ENCODE data around the gene PLEKHA1.

PLEKHA1 gene

GRCh38 chr10:122347170-122347841 lies 27.2 kb upstream of the PLEKHA1 start:
- FAIRE-seq, result no peak

- no peak for FAIRE-seq
These were observed 26.0 kb upstream of the PLEKHA1 start for GRCh38 chr10:122348512-122348911.

GRCh38 chr10:122348935-122349361 lies 25.6 kb upstream of the PLEKHA1 start:
- FAIRE-seq, result no peak

DNA sequence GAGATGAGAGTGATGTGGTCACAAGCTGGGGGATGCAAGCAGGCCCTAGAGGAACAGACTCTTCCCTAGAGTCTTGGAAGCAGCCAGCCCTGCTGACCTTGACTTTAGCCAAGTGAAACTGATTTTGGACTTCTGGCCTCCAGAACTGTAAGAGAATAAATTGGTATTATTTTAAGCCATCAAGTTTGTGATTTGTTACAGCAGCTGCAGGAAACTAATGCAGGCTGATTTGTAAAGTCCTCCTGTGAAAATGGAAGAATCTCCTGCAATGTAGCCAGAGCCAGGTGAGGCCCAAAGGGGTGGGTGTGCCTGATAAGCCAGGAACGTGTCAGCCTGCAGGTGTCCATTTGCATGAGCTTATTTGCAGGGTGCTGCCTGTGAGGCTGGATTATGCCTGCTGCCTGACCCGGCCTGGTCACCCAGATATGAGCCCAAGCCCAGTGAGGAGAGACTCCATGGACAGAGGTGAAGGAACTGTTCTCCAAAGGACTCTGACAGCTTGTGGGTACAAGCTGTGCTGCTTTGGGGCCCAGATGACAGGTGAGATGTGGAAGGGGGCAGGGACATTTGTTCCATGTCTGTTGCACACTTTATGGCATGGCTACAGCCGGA lies 24.6 kb upstream of the PLEKHA1 start:
- no peak for FAIRE-seq

DNA sequence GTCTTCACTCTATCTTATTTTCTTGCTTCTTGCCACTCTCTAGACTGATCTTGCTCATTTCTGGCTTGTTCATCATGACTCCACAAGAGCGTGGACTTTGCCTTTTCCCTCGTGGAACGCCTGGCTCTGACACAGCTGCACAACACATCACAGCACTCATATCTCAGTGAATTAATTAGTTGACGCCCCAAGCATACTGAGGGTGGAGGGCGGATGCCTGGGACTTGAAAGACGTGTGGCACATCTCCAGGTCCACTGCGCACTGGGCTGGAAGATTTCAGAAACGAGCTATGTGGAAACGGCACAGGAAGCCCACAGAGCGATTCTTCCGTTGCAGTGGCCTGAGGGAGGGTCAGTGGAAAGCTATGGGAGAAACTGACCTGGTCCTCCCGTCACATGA lies 23.6 kb upstream of the PLEKHA1 start:
- no peak for FAIRE-seq

GRCh38 chr10:122352817-122353525 lies 21.5 kb upstream of the PLEKHA1 start:
- no peak for FAIRE-seq

DNA sequence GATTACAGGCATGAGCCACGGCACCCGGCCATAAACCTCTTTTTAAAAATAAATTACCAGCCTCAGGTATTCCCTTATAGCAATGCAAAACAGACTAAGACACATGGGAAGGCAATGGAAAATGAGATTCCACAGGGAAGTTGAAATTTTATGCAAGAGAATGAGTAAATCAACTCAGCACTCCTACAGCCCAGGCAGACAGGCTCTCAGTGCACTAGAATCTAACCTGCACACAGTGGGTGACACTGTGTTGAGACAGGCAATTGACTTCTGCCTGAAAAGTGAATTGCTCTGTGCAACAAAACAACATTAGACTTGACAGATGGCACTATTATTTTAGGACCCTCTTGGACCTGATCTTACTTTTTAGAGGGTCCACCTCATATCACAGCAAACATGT lies 20.1 kb upstream of the PLEKHA1 start:
- FAIRE-seq, result no peak

- FAIRE-seq, result no peak
These were observed 16.8 kb upstream of the PLEKHA1 start for GRCh38 chr10:122357685-122358084.

DNA sequence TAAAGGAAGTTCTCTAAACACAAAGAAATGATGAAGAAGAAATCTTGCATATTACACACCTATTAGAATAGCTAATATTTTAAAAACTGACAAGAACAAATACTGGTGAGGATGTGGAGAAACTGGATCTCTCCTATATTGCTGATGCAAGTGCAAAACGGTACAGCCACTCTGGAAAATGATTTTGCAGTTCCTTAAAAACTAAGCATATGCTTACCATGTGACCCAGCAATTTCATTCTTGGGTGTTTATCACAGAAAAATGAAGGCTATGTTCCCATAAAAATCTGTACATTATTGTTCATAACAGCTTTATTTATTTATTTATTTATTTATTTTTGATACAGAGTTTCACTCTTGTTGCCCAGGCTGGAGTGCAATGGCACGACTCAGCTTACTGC lies 14.9 kb upstream of the PLEKHA1 start:
- FAIRE-seq, result no peak

GRCh38 chr10:122361046-122361445 lies 13.5 kb upstream of the PLEKHA1 start:
- no peak for FAIRE-seq

DNA sequence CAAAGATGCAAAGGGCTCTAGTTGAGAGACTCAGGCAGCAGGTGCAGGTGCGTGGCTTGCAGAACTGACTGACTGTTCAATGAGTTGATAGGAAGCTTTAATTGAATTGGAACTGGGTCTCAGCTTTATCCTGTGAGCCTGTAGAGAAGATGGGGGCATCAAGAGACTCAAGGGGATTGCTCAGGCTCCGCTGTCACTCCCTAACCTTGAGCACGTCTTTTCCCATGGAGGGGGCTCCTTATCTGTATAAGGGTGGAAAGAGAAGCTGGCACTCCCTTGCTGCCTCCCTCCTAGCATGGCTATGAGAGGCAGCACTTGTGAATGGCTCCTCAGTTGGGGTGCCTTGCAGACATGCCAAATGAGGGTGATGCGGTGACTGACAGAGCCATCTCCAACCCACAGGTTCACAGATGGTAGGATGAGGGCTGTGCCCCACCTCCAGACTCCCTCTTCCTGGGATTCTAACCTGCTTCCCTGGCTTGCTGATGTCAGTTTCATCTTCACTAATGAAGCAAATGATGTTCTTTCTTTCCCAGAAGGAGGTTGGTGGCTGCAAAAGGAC lies 12.4 kb upstream of the PLEKHA1 start:
- FAIRE-seq, result no peak

DNA sequence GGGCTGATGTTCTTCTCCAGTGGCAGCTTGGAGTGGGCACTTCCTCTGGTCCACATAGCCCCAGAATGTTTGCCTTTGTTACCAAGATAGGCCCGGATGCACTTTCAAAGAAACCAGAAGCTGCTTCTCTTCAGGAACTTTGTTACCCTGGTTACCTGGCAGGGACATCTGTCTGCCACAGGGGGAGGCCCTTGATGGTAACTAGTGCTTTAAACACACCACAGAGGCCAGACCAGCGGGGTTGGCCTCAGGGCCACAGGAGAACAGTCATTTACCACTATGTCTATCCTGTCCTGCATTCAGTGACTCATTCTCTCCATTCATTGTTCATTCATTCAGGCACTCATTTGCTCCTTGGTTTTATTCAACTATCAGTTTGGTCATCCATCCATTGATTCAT lies 11.9 kb upstream of the PLEKHA1 start:
- FAIRE-seq, result no peak

DNA sequence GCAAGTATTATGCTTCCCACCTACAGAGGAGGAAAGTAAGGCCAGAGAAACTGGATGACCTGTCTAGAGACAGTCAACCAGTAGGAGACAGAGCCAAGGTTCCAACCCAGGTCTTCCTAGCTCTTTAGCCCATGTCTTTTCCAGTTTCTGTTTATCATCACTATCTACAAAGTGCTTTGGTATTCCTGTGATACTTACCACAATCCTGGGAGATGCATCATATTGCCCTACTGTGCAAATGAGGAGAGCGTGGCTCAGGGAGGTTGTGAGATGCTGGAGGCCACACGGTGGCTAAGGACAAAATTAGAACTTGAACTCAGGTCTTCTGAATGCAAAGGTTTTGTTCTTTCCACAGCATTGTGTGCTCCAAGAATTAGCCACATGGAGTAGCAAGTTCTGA lies 11.2 kb upstream of the PLEKHA1 start:
- no peak for FAIRE-seq

- FAIRE-seq, result no peak
These were observed 10.6 kb upstream of the PLEKHA1 start for GRCh38 chr10:122363722-122364463.

- no peak for FAIRE-seq
These were observed 5.8 kb upstream of the PLEKHA1 start for GRCh38 chr10:122368502-122369254.

GRCh38 chr10:122373108-122373507 lies 1.4 kb upstream of the PLEKHA1 start:
- FAIRE-seq, result no peak

GRCh38 chr10:122373721-122374120 lies 787 bp upstream of the PLEKHA1 start:
- FAIRE-seq, result no peak

GRCh38 chr10:122374859-122375678 lies 561 bp downstream of the PLEKHA1 start:
- no peak for FAIRE-seq

DNA sequence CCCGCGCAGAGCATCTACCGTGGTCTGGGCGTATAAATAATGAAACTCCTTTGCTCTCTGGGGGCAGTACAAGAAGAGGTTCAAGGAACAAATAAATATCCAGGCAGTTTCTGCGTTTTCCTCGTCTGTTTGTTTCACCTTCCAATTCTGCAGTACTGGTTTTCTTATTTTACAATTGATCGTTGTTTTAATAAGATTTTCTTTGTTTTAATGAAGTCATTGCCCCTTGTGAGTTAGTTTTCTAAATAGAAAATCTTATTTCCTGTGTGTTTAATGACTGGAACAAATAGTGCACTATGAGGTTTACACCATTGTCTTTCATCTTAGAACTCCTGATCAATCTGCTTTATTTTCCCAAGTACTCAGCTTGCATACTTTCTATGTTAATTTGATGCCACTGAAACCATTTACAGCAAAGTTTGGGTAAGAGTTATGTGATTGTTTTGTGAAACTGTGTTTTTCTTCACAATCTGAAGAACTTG lies 1.2 kb downstream of the PLEKHA1 start:
- no peak for FAIRE-seq

DNA sequence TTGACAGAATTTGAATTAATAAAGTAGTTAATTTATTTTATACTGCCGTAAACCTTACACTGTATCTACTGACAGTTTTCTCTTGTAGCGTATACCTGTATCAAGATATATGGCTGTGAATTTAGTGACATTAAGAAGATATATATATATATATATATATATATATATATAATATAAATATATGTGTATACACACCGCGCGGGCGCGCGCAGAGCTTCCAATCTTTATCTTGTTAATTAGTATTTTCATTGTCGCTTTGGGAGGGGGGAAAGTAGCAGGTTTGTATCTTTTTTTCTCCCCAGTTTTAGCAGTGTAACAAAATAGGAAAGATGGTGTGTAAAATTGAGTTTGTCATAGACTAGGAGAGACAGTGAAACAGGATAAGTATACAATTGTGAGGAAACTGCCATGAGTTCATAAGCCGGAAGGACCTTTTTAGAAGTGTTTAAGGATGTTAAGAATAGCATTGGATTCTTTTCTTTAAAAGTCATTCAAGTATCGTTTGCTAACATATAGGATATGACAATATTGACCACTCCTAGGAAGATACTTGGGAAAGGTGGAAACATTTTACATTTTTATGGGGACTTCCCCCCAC lies 2.0 kb downstream of the PLEKHA1 start:
- no peak for FAIRE-seq

- no peak for FAIRE-seq
These were observed 4.5 kb downstream of the PLEKHA1 start for GRCh38 chr10:122379041-122379440.
